Keratinocyte (primary cell): ENCODE data around the gene MICA. TPM values are rescaled to one million over a fixed set of nuclear protein-coding genes. Genes with fewer than 3 reads are reported as not detected.
"Not testable (repeated sequence)": the region's sequence is repeated elsewhere in the genome, so short reads cannot be mapped to it uniquely, and the experiment has no call there.

Experiments
- DNase-seq: peaks from one replicate; pipeline ENCODE4 v3.0.0-alpha.2; 2011; ENCODE audit warnings: low read depth, missing footprints, low spot score
- FAIRE-seq: peaks from 2 replicates; lab custom pipeline; 2011; peaks lifted over from hg19 to GRCh38; lab: Jason Lieb, UNC
- H2AFZ ChIP-seq: 2 replicates; pipeline ENCODE4 v1.6.0; 2012; ENCODE audit warnings: low read length, control low read depth, inconsistent platforms; ENCODE audit not compliant: control insufficient read depth
- H3K27ac ChIP-seq: 2 replicates; pipeline ENCODE4 v1.5.1; 2011; ENCODE audit warnings: low read length; ENCODE audit not compliant: control insufficient read depth, insufficient read depth
- H3K27me3 ChIP-seq: 3 replicates; pipeline ENCODE4 v1.6.0; 2011; ENCODE audit warnings: low read length; ENCODE audit not compliant: control insufficient read depth, insufficient read depth; ENCODE audit errors: extremely low read depth
- H3K36me3 ChIP-seq, 2 experiments: 2 replicates in 1 of 2; 3 replicates in 1 of 2; pipeline ENCODE4 v1.5.1; 2011; ENCODE audit warnings: low read length in 2 of 2, mild to moderate bottlenecking in 1 of 2; ENCODE audit not compliant: control insufficient read depth in 2 of 2, insufficient read depth in 2 of 2; ENCODE audit errors: extremely low read depth in 1 of 2
- H3K4me1 ChIP-seq: 3 replicates; pipeline ENCODE4 v1.5.1; 2011; ENCODE audit warnings: low read length; ENCODE audit not compliant: control insufficient read depth, insufficient read depth; ENCODE audit errors: extremely low read depth
- H3K4me2 ChIP-seq: 3 replicates; pipeline ENCODE4 v1.6.0; 2011; ENCODE audit warnings: low read depth, low read length; ENCODE audit not compliant: control insufficient read depth, insufficient read depth; ENCODE audit errors: extremely low read depth
- H3K4me3 ChIP-seq, 3 experiments: fragments of 200-600 bp in 1 of 3; sonication (generic) in 1 of 3; 2 replicates in 2 of 3; 3 replicates in 1 of 3; pipeline ENCODE4 v1.5.1; 2011 to 2016; ENCODE audit warnings: low read length in 3 of 3, mild to moderate bottlenecking in 3 of 3, control low read depth in 2 of 3, inconsistent platforms in 1 of 3, low read depth in 1 of 3, mixed read lengths in 1 of 3, mixed run types in 1 of 3, moderate library complexity in 1 of 3; ENCODE audit not compliant: control insufficient read depth in 2 of 3, insufficient read depth in 2 of 3; ENCODE audit errors: extremely low read depth in 1 of 3
- H3K79me2 ChIP-seq: 2 replicates; pipeline ENCODE4 v1.6.0; 2012; ENCODE audit warnings: low read length; ENCODE audit not compliant: control insufficient read depth, insufficient read depth
- H3K9ac ChIP-seq: 3 replicates; pipeline ENCODE4 v1.6.0; 2011; ENCODE audit warnings: low read length; ENCODE audit not compliant: control insufficient read depth, insufficient read depth; ENCODE audit errors: extremely low read depth
- H3K9me1 ChIP-seq: 3 replicates; pipeline ENCODE4 v1.6.0; 2011; ENCODE audit warnings: low read length; ENCODE audit not compliant: control insufficient read depth, insufficient read depth; ENCODE audit errors: extremely low read depth
- H3K9me3 ChIP-seq: 2 replicates; pipeline ENCODE4 v1.5.1; 2012; ENCODE audit warnings: low read depth, low read length; ENCODE audit not compliant: control insufficient read depth
- H4K20me1 ChIP-seq: 3 replicates; pipeline ENCODE4 v1.6.0; 2011; ENCODE audit warnings: low read length; ENCODE audit not compliant: control insufficient read depth, insufficient read depth; ENCODE audit errors: extremely low read depth
- EZH2 ChIP-seq: IDR thresholded peaks from one replicate; pipeline ENCODE4 v1.6.1; 2012; ENCODE audit warnings: inconsistent platforms, mild to moderate bottlenecking, low read length, moderate library complexity
- dilution Hi-C: fragments of 300-500 bp; cut with MboI; formaldehyde crosslinking; loops from one replicate; pipeline ENCODE4 v1.7.0; 2020; ENCODE audit warnings: low sequenced_read_pairs; ENCODE audit not compliant: extremely low pct_ligation_motif_present
- polyA plus RNA-seq, 5 experiments: library from polyadenylated mRNA; depleted of rRNA in 3 of 5; stranded (reverse) in 3 of 5; stranded (forward) in 1 of 5; unstranded in 1 of 5; fragments of >200 nt; gene quantifications; 1 replicate in 1 of 5; 2 replicates in 3 of 5; 3 replicates in 1 of 5; pipeline versions ENCODE4 v1.2.1 to v1.2.3, GENCODE V29; 2011 to 2012; ENCODE audit warnings: missing spikeins in 2 of 5, low read depth in 1 of 5, low replicate concordance in 1 of 5
- TF ChIP-seq, protein P1 (sequence below), 3 experiments: IDR thresholded peaks in 1 of 3; conservative IDR thresholded peaks in 1 of 3; optimal IDR thresholded peaks in 1 of 3; 2 replicates in 2 of 3; 3 replicates in 1 of 3; pipeline versions ENCODE3 to v1.5.1; 2011; ENCODE audit warnings: low read length in 3 of 3, mild to moderate bottlenecking in 3 of 3, moderate library complexity in 2 of 3, control low read depth in 1 of 3, inconsistent platforms in 1 of 3; ENCODE audit not compliant: insufficient read depth in 2 of 3; ENCODE audit errors: extremely low read depth in 1 of 3

The MICA gene
- polyA plus RNA-seq, 1 donor (not counting 4 experiments of a cell fraction or from before 2014, with no cell fraction given), result 59.9 TPM

DNA sequence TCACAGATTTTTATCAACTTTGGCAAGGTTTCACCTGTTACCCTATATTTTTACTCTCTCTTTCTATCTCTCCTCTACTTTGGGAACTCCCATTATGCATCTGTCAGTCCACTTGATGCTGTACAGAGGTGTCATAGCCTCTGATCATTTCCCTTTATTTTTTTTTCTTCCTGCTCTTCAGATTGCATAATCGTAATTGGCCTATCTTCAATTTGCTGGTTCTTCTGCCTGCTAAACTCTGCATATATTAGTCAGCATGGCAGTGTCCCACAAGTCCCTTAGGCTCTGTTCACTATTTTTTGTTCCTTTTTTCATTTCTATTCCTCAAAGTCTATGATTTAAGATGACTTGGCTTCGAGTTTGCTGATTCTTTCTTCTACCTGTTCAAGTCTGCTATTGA, 49.9 kb downstream of the MICA start:
- no peak overlapping the region for H3K9ac ChIP-seq
- TF ChIP-seq, protein P1, sequence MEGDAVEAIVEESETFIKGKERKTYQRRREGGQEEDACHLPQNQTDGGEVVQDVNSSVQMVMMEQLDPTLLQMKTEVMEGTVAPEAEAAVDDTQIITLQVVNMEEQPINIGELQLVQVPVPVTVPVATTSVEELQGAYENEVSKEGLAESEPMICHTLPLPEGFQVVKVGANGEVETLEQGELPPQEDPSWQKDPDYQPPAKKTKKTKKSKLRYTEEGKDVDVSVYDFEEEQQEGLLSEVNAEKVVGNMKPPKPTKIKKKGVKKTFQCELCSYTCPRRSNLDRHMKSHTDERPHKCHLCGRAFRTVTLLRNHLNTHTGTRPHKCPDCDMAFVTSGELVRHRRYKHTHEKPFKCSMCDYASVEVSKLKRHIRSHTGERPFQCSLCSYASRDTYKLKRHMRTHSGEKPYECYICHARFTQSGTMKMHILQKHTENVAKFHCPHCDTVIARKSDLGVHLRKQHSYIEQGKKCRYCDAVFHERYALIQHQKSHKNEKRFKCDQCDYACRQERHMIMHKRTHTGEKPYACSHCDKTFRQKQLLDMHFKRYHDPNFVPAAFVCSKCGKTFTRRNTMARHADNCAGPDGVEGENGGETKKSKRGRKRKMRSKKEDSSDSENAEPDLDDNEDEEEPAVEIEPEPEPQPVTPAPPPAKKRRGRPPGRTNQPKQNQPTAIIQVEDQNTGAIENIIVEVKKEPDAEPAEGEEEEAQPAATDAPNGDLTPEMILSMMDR (optimal IDR thresholded peaks at IDR 0.05 in 1 of 3, IDR thresholded peaks at IDR 0.05 in 1 of 3, conservative IDR thresholded peaks at IDR 0.05 in 1 of 3; ENCODE audit: extremely low read depth in 1 of 3, insufficient read depth in 2 of 3, low read length in 3 of 3), result no peak
- H3K9me3 ChIP-seq, result no peaks in the 10 kb centered on the region
- H3K4me1 ChIP-seq, result no peaks in the 10 kb centered on the region
- H3K27me3 ChIP-seq, result peaks cover 10% of the 10 kb centered on the region
- no peaks in the 10 kb centered on the region for H3K79me2 ChIP-seq
- H3K9me1 ChIP-seq, result no peaks in the 10 kb centered on the region
- DNase-seq (no peak), FAIRE-seq (no peak)
- dilution Hi-C loops, result no loop called here
- no peaks in the 10 kb centered on the region for H3K36me3 ChIP-seq
- H2AFZ ChIP-seq, result no peak overlapping the region
- no peak overlapping the region for H3K27ac ChIP-seq
- no peak overlapping the region for H3K4me3 ChIP-seq
- H3K4me2 ChIP-seq, result no peak overlapping the region
- no peaks in the 10 kb centered on the region for H4K20me1 ChIP-seq

DNA sequence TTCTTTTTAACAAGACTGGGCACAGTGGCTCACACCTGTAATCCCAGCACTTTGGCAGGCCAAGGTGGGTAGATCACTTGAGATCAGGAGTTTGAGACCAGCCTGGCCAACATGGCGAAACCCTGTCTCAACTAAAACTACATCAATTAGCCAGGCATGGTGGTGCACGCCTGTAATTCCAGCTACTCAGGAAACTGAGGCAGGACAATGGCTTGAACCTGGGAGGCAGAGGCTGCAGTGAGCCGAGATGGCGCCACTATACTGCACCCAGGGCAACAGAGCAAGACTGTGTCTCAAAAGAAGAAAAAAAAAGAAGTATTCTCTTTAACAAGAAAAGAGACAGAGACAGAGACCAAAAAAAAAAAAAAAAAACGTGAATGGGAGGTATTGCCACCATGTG, 56.5 kb downstream of the MICA start:
- H3K79me2 ChIP-seq, H3K9me3 ChIP-seq, H3K9me1 ChIP-seq, dilution Hi-C loops, H4K20me1 ChIP-seq, H3K9ac ChIP-seq, H3K4me2 ChIP-seq, DNase-seq, H2AFZ ChIP-seq, H3K4me3 ChIP-seq, FAIRE-seq, H3K27ac ChIP-seq, H3K27me3 ChIP-seq, H3K36me3 ChIP-seq: not testable (repeated sequence)
- H3K4me1 ChIP-seq, result peaks cover 14% of the 10 kb centered on the region

DNA sequence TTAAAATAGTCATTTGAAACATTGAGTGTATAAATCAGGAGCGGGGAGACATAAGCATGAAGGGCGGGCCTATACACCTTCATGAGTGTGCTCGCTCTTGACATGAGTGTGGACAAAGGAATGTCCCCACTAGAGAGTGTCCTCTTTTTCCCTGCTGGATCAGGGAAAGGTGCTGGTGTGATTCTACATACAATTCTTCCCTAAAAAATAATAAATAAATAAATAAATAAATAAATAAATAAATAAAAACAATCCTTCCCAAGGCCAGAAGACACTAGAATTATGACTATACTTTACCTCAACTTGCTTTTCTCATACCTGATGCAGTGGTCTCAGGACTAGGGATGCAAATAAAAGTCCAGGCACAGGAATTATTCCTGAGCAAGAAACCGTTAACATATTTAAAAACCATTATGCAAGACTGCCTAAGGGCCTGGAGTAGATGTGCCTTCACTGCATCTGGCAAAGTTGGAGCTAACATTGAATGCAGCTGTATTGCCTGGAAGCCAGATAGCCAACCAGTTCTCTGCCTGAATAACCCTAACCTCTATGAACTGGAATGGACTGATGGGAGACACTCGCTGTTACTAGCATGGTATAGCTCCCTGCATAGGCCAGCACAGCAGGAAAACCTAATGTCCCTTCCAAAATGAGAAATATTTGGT, 57.1 kb downstream of the MICA start:
- H3K27ac ChIP-seq, result no peak overlapping the region
- dilution Hi-C loops, result no loop called here
- H3K4me2 ChIP-seq, result no peak overlapping the region
- TF ChIP-seq, protein P1 (optimal IDR thresholded peaks at IDR 0.05 in 1 of 3, IDR thresholded peaks at IDR 0.05 in 1 of 3, conservative IDR thresholded peaks at IDR 0.05 in 1 of 3; ENCODE audit: extremely low read depth in 1 of 3, insufficient read depth in 2 of 3, low read length in 3 of 3), result no peak
- TF ChIP-seq EZH2, result no peak
- H3K79me2 ChIP-seq, result no peaks in the 10 kb centered on the region
- no peak for FAIRE-seq
- no peaks in the 10 kb centered on the region for H3K9me1 ChIP-seq
- H3K4me3 ChIP-seq, result no peak overlapping the region
- H3K36me3 ChIP-seq, result no peaks in the 10 kb centered on the region
- H3K4me1 ChIP-seq, result peaks cover 14% of the 10 kb centered on the region
- H3K9ac ChIP-seq, result no peak overlapping the region
- H2AFZ ChIP-seq, result no peak overlapping the region
- no peaks in the 10 kb centered on the region for H3K9me3 ChIP-seq
- no peaks in the 10 kb centered on the region for H4K20me1 ChIP-seq
- DNase-seq, result no peak
- H3K27me3 ChIP-seq, result peaks cover 3% of the 10 kb centered on the region
